DOHH2 (cell line): ENCODE measurements around the gene IDUA.

ENCODE experiments used
- H3F3A ChIP-seq: fragments of 200-600 bp; sonication (generic), shearing (Covaris generic); 2 replicates; pipeline ENCODE4 v1.6.0; 2016; ENCODE audit warnings: antibody characterized with exemption, mild to moderate bottlenecking; ENCODE audit not compliant: control insufficient read depth, insufficient read depth
- H3K27ac ChIP-seq: fragments of 200-600 bp; sonication (generic); 2 replicates; pipeline ENCODE4 v1.5.1; 2014; ENCODE audit warnings: low read depth, mild to moderate bottlenecking, low read length, moderate library complexity
- H3K27me3 ChIP-seq: fragments of 200-600 bp; sonication (generic); 2 replicates; pipeline ENCODE4 v1.6.1; 2014; ENCODE audit warnings: mild to moderate bottlenecking, low read length, mixed read lengths; ENCODE audit not compliant: control insufficient read depth
- H3K36me3 ChIP-seq: fragments of 200-600 bp; sonication (generic); 2 replicates; pipeline ENCODE4 v1.6.1; 2014; ENCODE audit warnings: mild to moderate bottlenecking, low read length, moderate library complexity, mixed read lengths; ENCODE audit not compliant: control insufficient read depth
- H3K4me1 ChIP-seq: fragments of 200-600 bp; sonication (generic); 2 replicates; pipeline ENCODE4 v1.6.1; 2014; ENCODE audit warnings: mild to moderate bottlenecking, low read length, mixed read lengths; ENCODE audit not compliant: control insufficient read depth
- H3K4me2 ChIP-seq: fragments of 200-600 bp; sonication (generic); 2 replicates; pipeline ENCODE4 v1.6.0; 2014; ENCODE audit warnings: mild to moderate bottlenecking, low read length, moderate library complexity
- H3K4me3 ChIP-seq: fragments of 200-600 bp; sonication (generic); 2 replicates; pipeline ENCODE4 v1.5.1; 2014; ENCODE audit warnings: mild to moderate bottlenecking, low read length, mixed read lengths
- H3K79me2 ChIP-seq: fragments of 200-600 bp; sonication (generic); 2 replicates; pipeline ENCODE4 v1.6.1; 2014; ENCODE audit warnings: mild to moderate bottlenecking, low read length, mixed read lengths; ENCODE audit not compliant: control insufficient read depth
- H3K9me2 ChIP-seq: fragments of 200-600 bp; sonication (generic); replicated peaks from 2 replicates; pipeline ENCODE4 v1.6.1; 2014; ENCODE audit warnings: mild to moderate bottlenecking, low read length, mixed read lengths; ENCODE audit not compliant: control insufficient read depth
- H3K9me3 ChIP-seq: fragments of 200-600 bp; sonication (generic); 2 replicates; pipeline ENCODE4 v1.6.1; 2014; ENCODE audit warnings: antibody characterized with exemption, low read length, mixed read lengths; ENCODE audit not compliant: control insufficient read depth, insufficient read depth
- H4K20me1 ChIP-seq: fragments of 200-600 bp; sonication (generic); 2 replicates; pipeline ENCODE4 v1.6.0; 2014; ENCODE audit warnings: low read depth, mild to moderate bottlenecking, antibody characterized with exemption, low read length, moderate library complexity; ENCODE audit not compliant: control insufficient read depth, insufficient read depth
- CTCF ChIP-seq: fragments of 200-600 bp; sonication (generic); IDR thresholded peaks from one replicate; pipeline ENCODE4 v1.5.1; 2014; ENCODE audit warnings: antibody characterized with exemption, mild to moderate bottlenecking, low read depth, low read length; ENCODE audit not compliant: poor library complexity, severe bottlenecking
- EZH2phosphoT487 ChIP-seq: fragments of 200-600 bp; sonication (generic); IDR thresholded peaks from 2 replicates; pipeline ENCODE4 v1.6.1; 2017; ENCODE audit warnings: borderline replicate concordance, mild to moderate bottlenecking, antibody characterized with exemption, low read length, moderate library complexity, mixed read lengths

IDUA gene

GRCh38 chr4:1019729-1020470, 33.1 kb downstream of the IDUA start:
- TF ChIP-seq EZH2phosphoT487 (no peak), CTCF (no peak)
- H3K9me3 ChIP-seq: no peaks in the 10 kb centered on the region
- no peaks in the 10 kb centered on the region for H3K79me2 ChIP-seq
- no peak overlapping the region for H3K4me3 ChIP-seq
- no peaks in the 10 kb centered on the region for H4K20me1 ChIP-seq
- no peaks in the 10 kb centered on the region for H3K27me3 ChIP-seq
- no peak overlapping the region for H3K4me2 ChIP-seq
- no peaks in the 10 kb centered on the region for H3K36me3 ChIP-seq
- H3K27ac ChIP-seq: no peak overlapping the region
- no peaks in the 10 kb centered on the region for H3F3A ChIP-seq
- H3K4me1 ChIP-seq: peaks cover 11% of the 10 kb centered on the region
- no peaks in the 10 kb centered on the region for H3K9me2 ChIP-seq

- no peak for TF ChIP-seq CTCF
- no peak for TF ChIP-seq EZH2phosphoT487
- no peak overlapping the region for H3K4me2 ChIP-seq
Measured at GRCh38 chr4:1021386-1022050, 34.7 kb downstream of the IDUA start.

GRCh38 chr4:1022051-1022738, 35.4 kb downstream of the IDUA start:
- Histone ChIP-seq H3F3A (peaks cover 4% of the 10 kb centered on the region; the same call in 1 of the 2 replicates), H3K4me3 (no peak overlapping the region), H4K20me1 (no peaks in the 10 kb centered on the region), H3K9me3 (no peaks in the 10 kb centered on the region), H3K27me3 (no peaks in the 10 kb centered on the region), H3K9me2 (no peaks in the 10 kb centered on the region), H3K79me2 (no peaks in the 10 kb centered on the region), H3K36me3 (no peaks in the 10 kb centered on the region), H3K4me2 (no peak overlapping the region), H3K4me1 (peaks cover 27% of the 10 kb centered on the region), H3K27ac (no peak overlapping the region)
- TF ChIP-seq EZH2phosphoT487: no peak
- no peak for TF ChIP-seq CTCF

More at GRCh38 chr4:1021386-1022050, 34.7 kb downstream of the IDUA start:
- no peaks in the 10 kb centered on the region for H3K9me3 ChIP-seq
- no peaks in the 10 kb centered on the region for H3K27me3 ChIP-seq
- H3K27ac ChIP-seq: no peak overlapping the region
- peaks cover 23% of the 10 kb centered on the region for H3K4me1 ChIP-seq
- no peaks in the 10 kb centered on the region for H4K20me1 ChIP-seq
- H3K36me3 ChIP-seq: no peaks in the 10 kb centered on the region
- H3K9me2 ChIP-seq: no peaks in the 10 kb centered on the region
- no peak overlapping the region for H3K4me3 ChIP-seq
- H3K79me2 ChIP-seq: no peaks in the 10 kb centered on the region
- H3F3A ChIP-seq: peaks cover 1% of the 10 kb centered on the region; the same call in 1 of the 2 replicates
